M059J (cell line): Measurements from ENCODE around the gene MACROD2. TPM values are rescaled to one million over a fixed set of nuclear protein-coding genes. Genes with fewer than 3 reads are reported as not detected.
"Not testable (repeated sequence)": the region's sequence is repeated elsewhere in the genome, so short reads cannot be mapped to it uniquely, and the experiment has no call there.

Source experiments
- DNase-seq: peaks from one replicate; pipeline ENCODE4 v3.0.0-alpha.2; 2012; ENCODE audit warnings: low read depth
- total RNA-seq: library from RNA; depleted of rRNA; stranded (reverse); fragments of >200 nt; shearing (Covaris generic); gene quantifications from 2 replicates; pipeline ENCODE4 v1.2.3, GENCODE V29; 2014

Gene MACROD2
- total RNA-seq, 1 experiment from 2014 or later = 1.8 TPM

DNA sequence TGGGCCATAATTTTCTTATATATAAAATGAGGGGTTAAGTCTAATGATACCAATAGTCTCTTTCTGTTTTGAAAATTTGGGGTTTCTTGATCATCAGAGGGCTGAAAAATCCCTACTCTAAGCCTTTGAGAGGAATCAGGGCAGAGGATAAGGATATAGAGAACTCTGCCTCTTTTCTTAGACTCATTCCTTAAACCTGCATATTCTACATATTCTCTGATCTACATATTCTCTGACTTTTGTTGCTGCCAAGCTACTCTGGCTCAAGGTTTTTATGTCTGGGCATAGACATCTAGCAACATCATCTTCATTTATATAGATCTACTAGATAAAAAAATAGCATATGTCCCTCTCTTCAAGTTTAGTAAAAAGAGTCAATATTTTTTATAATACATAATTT is 270.9 kb downstream of the MACROD2 start:
- DNase-seq = no peak

DNA sequence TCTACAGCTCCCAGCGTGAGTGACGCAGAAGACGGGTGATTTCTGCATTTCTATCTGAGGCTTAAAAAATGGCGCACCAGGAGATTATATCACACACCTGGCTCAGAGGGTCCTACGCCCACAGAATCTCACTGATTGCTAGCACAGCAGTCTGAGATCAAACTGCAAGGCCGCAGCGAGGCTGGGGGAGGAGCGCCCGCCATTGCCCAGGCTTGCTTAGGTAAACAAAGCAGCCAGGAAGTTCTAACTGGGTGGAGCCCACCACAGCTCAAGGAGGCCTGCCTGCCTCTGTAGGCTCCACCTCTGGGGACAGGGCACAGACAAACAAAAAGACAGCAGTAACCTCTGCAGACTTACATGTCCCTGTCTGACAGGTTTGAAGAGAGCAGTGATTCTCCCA is 275.4 kb downstream of the MACROD2 start:
- DNase-seq = not testable (repeated sequence)

DNA sequence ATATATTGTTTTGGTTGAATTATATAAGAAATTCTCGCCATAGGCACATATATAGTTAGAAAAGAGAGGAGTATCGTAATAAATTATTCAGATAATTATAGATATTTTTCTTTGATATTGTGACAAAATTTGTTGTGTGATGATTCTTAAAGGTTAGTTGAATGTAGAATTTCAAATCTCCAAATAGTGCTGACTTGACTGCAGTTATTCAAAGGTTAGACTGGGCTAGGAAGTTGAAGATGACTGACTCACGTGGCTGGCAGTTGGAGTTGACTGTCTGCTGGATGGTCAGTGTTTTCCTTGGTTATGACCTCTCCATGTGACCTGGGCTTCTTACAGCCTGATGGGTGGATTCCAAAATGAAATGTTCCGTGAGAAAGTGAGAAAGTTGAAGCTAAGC is 286.8 kb downstream of the MACROD2 start:
- DNase-seq = no peak

DNA sequence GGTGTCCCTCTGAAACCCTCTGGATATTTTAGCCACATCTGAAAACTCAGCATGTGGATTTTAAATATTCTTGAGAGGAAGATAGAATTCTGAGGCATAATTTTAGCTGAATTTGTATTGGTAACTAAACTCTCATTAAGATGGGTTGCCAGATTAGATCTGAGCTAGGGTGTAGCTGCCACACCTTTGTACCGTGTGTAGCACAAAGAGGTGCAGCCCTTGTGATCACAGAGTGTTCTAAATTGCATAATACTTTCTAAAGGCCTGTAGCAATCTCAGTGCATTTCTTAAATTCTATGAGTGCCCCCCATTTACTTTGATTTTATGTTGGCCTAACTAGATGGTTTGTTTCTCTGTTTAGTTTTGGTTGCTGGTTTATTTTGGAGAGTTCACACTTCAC is 289.1 kb downstream of the MACROD2 start:
- no peak for DNase-seq

DNA sequence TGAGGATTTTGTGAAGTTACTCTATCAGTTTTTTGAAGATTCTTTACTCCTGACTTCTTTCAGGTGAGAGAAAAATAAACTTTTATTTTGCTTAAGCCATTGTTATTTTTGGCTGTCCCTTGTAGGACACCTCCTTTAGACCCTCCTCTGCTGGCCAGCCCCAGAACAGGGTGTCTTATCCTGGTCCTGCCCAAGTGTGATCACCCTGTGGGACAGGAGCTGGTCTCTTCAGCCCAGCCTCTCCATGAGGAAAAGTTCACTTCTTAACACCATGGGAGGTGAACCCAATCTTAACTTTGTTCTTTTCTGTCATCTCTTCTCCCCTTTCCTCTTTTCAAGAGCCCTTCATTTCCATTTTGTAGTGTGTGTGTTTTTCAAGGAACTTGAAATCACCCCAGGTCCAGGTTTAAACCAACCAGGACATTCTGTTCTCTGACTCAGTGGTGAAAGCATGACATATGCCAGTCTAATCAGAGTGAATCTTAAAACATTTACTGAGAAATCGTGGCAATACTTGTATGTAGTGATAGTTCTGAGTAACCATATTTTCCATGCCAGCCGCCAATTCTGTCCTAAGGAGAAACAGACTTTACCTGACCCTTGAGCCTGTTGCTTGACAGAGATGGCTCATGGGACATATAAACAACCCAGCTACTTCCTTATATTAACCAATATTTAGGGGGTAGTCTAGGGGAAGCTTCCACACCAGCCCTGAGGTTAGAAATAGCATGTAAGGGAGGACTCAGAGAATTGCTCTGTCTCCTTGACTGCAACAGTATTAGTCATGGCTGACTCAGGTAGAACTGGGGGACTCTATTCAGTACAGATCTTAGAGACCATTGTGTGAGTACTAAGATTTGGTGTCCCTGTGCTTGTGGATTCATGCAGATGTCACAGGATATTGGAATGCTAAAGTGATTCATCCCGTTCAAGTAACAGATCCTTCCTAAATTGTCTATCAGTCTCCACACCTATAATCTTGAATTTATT is 293.3 kb downstream of the MACROD2 start:
- peak; percentile 44 for DNase-seq

DNA sequence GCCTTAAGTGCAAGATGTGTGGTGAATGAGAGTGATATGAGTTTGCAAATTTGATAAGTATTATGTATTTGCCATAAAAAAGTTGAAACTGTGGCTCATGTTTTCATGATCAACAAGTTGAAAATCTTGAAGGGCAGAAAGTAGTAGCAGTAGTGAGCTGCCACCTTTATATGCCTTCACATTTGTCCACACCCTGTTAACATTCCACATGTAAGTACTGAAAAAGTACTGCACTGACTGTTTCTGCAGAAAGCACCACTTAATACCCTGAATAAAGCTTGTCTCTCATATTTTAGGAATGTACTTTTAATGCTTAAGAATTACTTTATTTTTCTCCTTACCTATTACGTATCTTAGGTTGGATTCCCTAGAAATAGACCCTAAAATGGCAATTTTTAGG is 296.2 kb downstream of the MACROD2 start:
- no peak for DNase-seq

DNA sequence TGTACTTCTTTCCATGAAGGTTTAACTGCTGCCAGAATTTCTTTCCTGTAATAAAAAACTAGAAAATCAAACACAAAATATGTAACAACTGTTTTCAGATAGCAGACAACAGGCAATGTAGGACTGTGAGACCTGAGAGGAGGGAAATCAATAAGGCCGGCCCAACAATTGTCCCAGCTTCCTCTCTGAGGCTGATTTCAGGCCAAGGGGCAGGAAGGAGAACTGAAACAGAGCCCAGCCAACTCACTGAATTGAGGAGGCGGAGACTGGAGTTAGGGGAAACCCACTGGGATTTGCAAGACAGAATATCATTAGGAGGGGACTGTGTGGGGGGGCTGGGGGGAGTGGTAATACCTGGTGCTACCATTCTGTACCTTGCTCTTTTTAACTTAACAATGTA is 299.9 kb downstream of the MACROD2 start:
- DNase-seq = no peak

DNA sequence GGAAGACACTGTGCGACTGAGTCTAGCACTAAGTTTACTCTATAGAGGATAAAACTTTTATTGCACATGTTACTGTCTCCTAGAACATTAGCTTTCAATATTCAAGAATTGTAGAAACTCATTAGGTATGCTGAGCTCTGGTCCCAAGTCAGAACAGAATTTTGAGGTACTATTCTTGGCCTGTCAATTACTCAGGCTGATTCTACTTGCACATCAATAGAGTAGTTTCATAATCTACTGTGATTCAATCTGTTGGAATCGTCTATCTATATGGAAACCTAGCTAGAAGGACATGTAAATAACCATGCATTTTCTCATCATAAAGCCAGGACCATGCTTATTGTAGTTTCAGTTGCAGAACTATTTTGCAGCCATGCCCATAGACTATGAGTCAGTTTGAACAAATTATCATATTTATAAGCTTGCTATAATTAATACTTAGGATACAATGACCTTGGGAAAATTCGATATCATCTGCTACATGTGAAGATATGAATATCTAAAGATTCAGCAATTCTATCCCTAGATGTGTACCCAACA is 300.5 kb downstream of the MACROD2 start:
- DNase-seq = no peak

DNA sequence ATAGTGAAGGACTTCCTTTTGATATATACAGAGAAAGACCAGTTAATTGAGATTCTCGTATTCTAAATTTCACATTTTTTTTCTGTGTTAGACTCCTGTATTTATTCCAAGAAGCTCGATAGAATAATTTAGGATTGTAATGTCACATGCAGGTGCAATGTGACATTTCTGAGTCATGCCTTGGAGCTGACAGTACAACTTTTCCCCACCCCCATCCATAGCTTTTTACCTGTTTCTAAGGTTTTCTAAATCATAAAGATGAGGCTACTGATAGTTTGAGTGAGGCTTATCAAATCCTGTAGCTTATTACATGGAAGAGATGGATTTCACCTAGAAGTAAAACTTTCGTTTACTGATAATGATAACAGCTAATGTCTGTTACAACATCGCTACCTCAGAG is 304.5 kb downstream of the MACROD2 start:
- no peak for DNase-seq

DNA sequence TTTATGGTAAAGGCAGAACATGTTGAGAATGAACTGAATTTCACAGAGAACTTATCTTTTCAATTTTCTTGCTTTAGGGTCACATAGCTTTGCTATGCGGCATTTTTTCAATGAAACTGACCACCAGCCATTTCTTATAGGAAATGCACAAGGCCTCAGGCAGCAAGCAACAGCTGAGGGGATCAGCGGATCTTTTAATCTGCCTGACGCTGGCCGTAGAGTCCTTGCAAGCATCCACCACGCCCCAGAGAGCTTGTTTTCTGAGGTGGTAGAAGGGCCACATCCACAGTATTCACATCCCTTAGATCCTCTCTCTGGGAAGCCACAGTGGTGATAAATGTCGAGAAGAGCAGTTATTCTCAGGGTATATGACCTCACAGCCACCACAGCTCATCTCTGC is 307.8 kb downstream of the MACROD2 start:
- DNase-seq = no peak

DNA sequence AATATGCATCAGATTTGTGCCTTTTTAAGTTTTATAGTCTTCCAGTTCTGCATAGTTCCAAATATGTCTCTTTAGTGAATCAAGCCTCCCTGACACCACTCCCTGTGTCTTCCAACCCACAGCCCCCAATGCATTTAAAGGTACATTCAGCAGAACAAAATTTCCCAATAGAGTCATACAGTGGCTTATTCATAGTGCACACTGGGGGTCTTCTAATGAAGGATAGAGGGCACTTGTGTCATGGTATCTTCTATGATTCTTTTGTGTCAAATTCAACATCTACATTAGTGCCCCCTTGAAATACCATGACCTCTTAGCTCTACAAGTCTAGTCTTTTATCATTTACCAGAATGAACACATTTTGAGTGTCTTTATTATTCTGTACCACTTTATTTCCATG is 308.3 kb downstream of the MACROD2 start:
- DNase-seq = no peak

DNA sequence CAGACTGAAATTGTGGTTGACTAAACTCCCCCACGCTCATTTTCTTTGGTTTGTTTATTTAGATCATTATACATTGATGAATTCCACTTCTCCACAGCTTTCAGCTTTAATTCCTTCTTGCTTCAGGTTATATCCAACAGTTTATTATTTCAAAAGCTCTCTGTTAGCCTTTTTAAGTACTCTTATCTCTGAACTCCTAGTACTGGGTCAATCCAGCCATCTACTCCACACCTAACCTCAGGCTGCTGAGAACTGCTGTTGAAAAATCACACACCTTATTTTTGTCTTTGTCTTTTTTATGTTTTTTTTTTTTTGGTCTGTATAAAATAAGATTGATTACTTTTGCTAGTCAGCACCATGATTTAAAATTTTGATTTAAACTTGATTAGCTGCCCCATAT is 309.2 kb downstream of the MACROD2 start:
- no peak for DNase-seq

DNA sequence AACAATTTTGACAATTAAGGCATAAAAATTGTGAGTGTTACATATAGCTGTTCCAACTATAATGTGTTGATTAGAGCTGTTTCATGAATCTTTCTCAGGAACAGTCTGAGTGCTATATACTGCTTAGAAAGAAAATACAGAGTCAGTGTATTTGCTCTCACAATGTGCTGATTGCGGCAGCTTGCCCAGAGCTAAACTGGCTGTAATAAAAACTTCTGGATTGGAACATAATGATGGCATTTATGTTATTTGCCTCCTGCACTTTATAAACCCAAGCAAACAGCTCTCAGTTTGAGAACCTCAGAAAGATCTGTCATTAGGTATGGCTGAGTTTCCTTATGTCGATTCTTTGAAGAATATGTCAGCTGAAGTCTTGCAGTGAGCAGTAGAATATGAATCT is 312.6 kb downstream of the MACROD2 start:
- no peak for DNase-seq

DNA sequence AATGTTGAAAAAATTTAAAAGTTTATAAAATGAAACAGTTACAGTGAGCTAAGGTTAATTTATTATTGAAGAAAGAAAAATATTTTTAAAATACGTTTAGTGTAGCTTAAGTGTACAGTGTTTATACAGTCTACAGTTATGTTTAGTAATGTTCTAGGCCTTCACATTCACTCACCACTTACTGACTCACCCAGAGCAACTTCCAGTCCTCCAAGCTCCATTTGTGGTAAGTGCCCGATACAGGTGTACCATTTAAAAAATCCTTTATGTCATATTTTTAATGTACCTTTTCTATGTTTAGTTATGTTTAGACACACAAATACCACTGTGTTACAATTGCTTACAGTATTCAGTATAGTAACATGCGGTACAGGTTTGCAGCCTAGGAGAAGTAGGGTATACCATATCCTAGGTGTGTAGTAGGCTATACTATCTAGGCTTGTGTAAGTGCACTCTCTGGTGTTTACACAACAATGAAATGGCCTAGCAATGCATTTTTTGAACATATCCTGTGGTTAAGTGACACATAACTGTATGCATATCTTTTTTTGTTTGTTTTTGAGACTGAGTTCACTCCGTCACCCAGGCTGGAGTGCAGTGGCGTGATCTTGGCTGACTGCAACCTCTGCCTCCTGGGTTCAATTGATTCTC is 315.8 kb downstream of the MACROD2 start:
- no peak for DNase-seq

DNA sequence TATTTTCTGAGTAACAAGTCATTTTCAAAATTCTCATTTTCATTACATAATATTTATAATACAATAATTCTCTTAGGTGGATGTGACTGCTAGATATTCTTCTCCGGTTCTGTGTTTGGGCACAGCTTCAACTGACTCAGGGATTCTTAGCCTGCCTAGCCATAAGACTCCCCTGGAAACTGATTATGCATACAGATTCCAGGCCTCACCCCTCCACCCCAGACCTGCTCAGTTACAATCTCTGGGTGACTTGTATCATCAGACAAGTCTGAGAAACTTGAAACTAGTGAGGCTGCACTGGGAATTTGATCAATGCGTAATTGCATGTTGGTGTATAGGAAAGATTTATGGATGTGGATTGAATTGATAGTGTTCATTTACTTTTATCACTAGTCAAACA is 316.7 kb downstream of the MACROD2 start:
- no peak for DNase-seq

DNA sequence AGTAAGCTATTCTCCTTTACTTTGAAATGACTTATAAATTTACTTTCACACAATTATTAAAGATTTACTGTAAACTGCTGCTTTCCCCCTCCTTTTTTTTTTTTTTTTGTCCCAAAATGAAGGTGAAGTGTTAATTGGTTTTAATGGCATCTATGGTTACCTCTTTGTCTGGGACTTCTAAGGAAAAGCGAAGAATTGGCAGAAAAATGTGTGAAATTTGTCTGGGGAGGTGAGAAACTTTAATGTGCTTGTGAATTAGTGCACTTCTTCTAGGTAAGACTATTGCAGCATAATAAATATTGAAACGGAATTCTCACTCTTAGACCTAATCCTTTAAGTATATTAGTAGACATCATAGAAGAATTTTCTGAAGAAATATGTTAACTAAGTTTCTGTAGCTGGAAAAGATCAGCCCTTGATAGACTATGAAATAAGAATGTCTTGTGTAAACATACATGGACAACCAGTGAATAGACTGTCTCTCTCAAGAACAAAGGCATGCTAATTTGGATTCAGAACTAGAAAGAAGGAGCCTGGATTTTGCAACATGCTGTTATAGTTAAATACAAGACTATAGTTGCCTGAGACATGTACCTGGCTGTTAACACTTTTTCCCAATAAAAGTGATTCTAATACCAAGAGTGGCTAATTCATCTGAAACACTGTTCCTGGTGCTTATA is 318.2 kb downstream of the MACROD2 start:
- no peak for DNase-seq

DNA sequence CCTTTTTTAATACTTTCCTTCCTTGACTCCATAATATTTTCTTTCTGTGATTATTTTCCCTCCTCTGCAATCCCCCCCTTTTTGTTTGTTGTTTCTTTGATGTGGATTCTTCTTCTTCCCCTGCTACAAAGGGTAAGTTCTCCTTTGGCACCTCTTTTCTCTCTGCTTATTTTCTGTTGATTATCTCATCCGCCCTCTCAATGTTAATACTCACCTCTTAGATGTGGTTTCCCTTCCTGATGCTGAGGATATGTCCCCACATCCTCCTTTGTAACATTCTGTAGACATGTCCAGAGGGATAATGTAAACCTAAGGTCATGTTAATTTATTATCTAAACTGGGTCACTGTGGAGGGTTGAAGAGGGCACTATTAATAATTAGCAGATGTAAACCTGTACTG is 324.4 kb downstream of the MACROD2 start:
- DNase-seq = no peak

DNA sequence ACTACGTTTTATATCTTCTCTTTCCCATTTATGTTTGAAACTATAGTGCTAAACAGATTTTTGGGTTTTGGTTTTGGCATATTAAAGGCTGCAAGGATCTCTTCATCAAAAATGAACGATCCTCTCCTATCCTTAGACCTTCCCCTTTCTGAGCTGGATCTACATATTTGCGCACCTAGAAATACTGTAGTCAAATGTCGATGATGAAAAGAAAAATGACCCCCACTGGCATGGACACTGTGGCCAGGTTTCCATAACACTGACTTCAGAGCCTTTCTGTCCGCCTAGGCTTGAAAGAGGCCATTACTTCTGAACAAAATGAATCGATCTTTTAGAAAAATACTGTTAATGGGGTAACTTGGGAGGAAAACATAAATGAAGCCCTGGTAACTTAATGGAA is 336.3 kb downstream of the MACROD2 start:
- no peak for DNase-seq

DNA sequence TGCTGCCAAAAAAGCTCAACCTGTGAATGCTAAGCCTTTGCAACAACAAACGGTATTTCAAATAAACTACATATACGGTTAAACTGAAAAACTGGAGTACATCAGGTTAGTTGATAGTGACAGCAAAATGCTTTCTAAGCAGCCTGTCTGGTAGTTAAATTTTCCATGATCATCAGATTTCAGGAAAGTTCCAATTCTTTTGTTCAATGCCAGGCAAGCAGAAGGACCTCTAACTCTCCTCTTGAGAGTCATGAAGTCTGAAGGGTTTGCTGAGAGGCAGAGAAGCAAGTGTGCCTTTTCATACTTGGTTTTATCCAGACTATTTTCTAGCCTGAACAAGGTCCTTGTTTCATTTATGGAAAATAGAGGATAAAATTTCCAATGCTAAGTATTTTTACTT is 337.6 kb downstream of the MACROD2 start:
- DNase-seq = no peak

DNA sequence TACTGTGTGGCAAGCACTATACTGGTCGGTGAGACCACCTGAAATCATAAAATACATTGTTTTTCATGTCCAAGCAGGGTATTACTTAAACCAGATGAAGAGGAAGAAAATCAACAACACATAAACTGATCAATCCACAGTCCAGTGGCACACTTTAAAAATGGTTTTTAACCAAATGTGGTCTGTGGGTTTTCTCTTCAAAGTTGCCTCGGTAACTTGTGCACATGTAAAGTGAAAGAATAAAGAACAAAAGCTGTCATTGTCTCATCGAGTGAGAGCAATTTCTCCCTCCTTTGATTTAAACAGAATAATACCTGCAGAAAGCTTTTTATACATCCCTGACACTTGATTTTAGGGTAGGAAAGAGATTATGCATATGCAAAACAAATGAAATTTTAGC is 338.4 kb downstream of the MACROD2 start:
- DNase-seq = no peak

DNA sequence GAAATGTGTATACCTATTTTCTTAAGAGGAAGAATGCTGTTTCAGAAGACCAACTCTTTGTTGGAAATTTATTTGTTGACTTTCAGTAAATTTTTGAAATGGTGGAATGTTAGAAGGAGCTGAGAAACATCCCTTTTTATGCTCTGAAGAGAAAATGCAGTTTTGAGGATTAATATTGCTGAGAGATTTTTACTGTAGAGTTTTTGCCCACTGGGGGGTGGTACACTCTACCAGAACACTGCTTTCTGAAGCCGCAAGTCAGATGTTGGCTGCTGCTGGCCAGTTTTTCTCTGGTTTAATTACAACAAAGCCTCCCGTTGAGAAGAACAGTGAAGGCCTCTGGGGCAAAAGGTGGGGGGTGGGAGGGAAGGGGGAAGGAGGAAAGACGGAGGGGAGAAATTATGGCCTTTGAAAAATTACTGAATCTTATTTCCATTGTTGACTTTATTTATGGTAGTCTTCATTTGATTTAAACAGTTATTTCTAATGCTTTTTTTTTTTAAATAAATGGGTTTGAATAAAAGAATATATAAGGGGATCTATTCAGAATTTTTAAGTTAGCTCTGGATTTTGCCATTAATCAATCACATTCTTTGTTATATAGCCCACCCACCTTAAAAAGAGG is 339.1 kb downstream of the MACROD2 start:
- peak; percentile 5 for DNase-seq

DNA sequence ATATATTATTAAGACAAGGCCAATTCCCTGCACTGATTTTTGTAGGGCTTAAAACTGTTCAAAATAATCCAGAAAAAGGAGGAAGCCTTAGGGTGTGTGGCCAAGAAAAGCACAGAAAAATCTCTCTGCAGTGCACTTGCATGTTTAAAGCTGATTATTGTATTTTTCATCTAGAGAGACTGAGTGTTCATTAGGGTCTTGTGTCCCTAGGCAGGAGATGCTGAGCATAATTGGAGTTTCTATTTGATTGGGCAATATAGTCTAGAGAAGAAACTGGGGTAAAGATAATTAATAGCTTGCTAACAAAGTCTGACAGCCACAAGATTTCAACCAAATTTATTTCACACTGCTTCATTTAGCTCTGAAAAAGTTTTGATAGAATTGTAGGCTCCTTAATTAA is 339.7 kb downstream of the MACROD2 start:
- no peak for DNase-seq
